Measurements from ENCODE around the gene CSAG3.
"Not testable (repeated sequence)": the region's sequence is repeated elsewhere in the genome, so short reads cannot be mapped to it uniquely, and the experiment has no call there.

GRCh38 chrX:152734143-152734858 is 24.7 kb upstream of the CSAG3 start:
- TF ChIP-seq CHD2 (IDR thresholded peaks at IDR 0.05; ENCODE audit: low read length); RNF2 (IDR thresholded peaks at IDR 0.05; ENCODE audit: borderline replicate concordance, low read depth, low read length, missing control alignments, poor library complexity, severe bottlenecking); CTCF (IDR thresholded peaks at IDR 0.05; ENCODE audit: control extremely low read depth in 1 of 3, insufficient read depth in 1 of 3, low read depth in 1 of 3, low read length in 3 of 3); EP300 (IDR thresholded peaks at IDR 0.05; ENCODE audit: borderline replicate concordance in 1 of 2, low read depth in 2 of 2, low read length in 2 of 2): not testable (repeated sequence)
- TF ChIP-seq, protein P1, sequence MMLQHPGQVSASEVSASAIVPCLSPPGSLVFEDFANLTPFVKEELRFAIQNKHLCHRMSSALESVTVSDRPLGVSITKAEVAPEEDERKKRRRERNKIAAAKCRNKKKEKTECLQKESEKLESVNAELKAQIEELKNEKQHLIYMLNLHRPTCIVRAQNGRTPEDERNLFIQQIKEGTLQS (IDR thresholded peaks at IDR 0.05; ENCODE audit: insufficient read depth, low read depth, low read length), result not testable (repeated sequence)
